Measurements from ENCODE around the gene CERS6. TPM values are rescaled to one million over a fixed set of nuclear protein-coding genes. Genes with fewer than 3 reads are reported as not detected.

CERS6 gene
- total and polyA plus RNA-seq, 2 experiments from 2014 or later = 7.4 to 35.0 TPM

DNA sequence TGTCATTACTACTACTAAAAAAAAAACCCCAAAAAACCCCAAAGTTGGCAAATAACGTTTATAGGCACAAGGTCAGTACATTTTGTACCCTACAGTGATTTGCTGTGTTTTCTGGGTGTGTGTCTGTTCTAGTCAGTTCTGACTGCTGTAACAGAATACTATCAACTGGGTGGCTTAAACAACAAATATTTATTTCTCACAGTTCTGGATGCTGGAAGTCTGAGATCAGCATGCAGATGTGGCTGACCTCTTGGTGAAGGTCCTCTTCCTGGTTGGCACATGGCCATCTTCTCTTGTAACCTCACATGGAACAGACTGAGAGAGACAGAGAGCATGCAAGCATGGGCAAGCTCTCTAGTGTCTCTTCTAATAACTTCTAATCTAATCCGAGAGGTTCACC is 103.1 kb downstream of the CERS6 start (continued):
- TF ChIP-seq REST (IDR thresholded peaks at IDR 0.05; ENCODE audit: unreplicated experiment) (no peak), CREB1 (CRISPR knock-in tag; IDR thresholded peaks at IDR 0.05; ENCODE audit: low read depth) (no peak), ETS1 (IDR thresholded peaks at IDR 0.05) (no peak), POLR2AphosphoS5 (IDR thresholded peaks at IDR 0.05; ENCODE audit: low read depth) (no peak)

- H3K27ac Mint-ChIP-seq = peak overlapping the region; percentile 65; the same call in 1 of the 2 replicates
- no peak overlapping the region for H3K27ac ChIP-seq (ENCODE audit: low read depth)
- no peaks in the 10 kb centered on the region for H3K27me3 Mint-ChIP-seq (ENCODE audit: insufficient read depth, low read depth, poor library complexity)
- no peak for ATAC-seq
- H3K4me1 Mint-ChIP-seq = peaks cover 14% of the 10 kb centered on the region
- peaks cover 4% of the 10 kb centered on the region; the same call in 1 of the 2 replicates for H3K4me1 ChIP-seq (ENCODE audit: insufficient read depth)
- H3K36me3 ChIP-seq (ENCODE audit: insufficient read depth) = no peaks in the 10 kb centered on the region
- H2AFZ ChIP-seq = no peak overlapping the region
- no peaks in the 10 kb centered on the region; the same call in 1 of the 2 replicates for H3K79me2 ChIP-seq (replicated peaks; ENCODE audit: insufficient read depth)
- no peak overlapping the region for H3K4me3 Mint-ChIP-seq
- H4K20me1 ChIP-seq (replicated peaks; ENCODE audit: insufficient read depth) = no peaks in the 10 kb centered on the region
- peaks cover 21% of the 10 kb centered on the region for H3K36me3 Mint-ChIP-seq (ENCODE audit: low read depth)
- H3K9me3 Mint-ChIP-seq = no peaks in the 10 kb centered on the region
- no peaks in the 10 kb centered on the region for H3K9me2 ChIP-seq (ENCODE audit: insufficient read depth)
- no peak for DNase-seq (ENCODE audit: low spot score)
- no peak overlapping the region for H3K4me2 ChIP-seq
- no peak overlapping the region for H3K4me3 ChIP-seq
- H3F3A ChIP-seq (replicated peaks; ENCODE audit: low read depth) = no peaks in the 10 kb centered on the region
- H3K27me3 ChIP-seq (ENCODE audit: insufficient read depth) = no peaks in the 10 kb centered on the region
- TF ChIP-seq POLR2AphosphoS5 (IDR thresholded peaks at IDR 0.05; ENCODE audit: low read depth) (no peak), ETS1 (IDR thresholded peaks at IDR 0.05) (no peak), CREB1 (CRISPR knock-in tag; IDR thresholded peaks at IDR 0.05; ENCODE audit: low read depth) (no peak), CTCF (conservative IDR thresholded peaks at IDR 0.05; ENCODE audit: low read depth in 2 of 2) (no peak), ZNF114 (CRISPR knock-in tag; IDR thresholded peaks at IDR 0.05) (no peak), STAT1 (IDR thresholded peaks at IDR 0.05; ENCODE audit: unreplicated experiment) (no peak), ZNF331 (CRISPR knock-in tag; IDR thresholded peaks at IDR 0.05; ENCODE audit: low read depth) (no peak), JUNB (IDR thresholded peaks at IDR 0.05; ENCODE audit: unreplicated experiment) (no peak)
- TF ChIP-seq, protein P1, sequence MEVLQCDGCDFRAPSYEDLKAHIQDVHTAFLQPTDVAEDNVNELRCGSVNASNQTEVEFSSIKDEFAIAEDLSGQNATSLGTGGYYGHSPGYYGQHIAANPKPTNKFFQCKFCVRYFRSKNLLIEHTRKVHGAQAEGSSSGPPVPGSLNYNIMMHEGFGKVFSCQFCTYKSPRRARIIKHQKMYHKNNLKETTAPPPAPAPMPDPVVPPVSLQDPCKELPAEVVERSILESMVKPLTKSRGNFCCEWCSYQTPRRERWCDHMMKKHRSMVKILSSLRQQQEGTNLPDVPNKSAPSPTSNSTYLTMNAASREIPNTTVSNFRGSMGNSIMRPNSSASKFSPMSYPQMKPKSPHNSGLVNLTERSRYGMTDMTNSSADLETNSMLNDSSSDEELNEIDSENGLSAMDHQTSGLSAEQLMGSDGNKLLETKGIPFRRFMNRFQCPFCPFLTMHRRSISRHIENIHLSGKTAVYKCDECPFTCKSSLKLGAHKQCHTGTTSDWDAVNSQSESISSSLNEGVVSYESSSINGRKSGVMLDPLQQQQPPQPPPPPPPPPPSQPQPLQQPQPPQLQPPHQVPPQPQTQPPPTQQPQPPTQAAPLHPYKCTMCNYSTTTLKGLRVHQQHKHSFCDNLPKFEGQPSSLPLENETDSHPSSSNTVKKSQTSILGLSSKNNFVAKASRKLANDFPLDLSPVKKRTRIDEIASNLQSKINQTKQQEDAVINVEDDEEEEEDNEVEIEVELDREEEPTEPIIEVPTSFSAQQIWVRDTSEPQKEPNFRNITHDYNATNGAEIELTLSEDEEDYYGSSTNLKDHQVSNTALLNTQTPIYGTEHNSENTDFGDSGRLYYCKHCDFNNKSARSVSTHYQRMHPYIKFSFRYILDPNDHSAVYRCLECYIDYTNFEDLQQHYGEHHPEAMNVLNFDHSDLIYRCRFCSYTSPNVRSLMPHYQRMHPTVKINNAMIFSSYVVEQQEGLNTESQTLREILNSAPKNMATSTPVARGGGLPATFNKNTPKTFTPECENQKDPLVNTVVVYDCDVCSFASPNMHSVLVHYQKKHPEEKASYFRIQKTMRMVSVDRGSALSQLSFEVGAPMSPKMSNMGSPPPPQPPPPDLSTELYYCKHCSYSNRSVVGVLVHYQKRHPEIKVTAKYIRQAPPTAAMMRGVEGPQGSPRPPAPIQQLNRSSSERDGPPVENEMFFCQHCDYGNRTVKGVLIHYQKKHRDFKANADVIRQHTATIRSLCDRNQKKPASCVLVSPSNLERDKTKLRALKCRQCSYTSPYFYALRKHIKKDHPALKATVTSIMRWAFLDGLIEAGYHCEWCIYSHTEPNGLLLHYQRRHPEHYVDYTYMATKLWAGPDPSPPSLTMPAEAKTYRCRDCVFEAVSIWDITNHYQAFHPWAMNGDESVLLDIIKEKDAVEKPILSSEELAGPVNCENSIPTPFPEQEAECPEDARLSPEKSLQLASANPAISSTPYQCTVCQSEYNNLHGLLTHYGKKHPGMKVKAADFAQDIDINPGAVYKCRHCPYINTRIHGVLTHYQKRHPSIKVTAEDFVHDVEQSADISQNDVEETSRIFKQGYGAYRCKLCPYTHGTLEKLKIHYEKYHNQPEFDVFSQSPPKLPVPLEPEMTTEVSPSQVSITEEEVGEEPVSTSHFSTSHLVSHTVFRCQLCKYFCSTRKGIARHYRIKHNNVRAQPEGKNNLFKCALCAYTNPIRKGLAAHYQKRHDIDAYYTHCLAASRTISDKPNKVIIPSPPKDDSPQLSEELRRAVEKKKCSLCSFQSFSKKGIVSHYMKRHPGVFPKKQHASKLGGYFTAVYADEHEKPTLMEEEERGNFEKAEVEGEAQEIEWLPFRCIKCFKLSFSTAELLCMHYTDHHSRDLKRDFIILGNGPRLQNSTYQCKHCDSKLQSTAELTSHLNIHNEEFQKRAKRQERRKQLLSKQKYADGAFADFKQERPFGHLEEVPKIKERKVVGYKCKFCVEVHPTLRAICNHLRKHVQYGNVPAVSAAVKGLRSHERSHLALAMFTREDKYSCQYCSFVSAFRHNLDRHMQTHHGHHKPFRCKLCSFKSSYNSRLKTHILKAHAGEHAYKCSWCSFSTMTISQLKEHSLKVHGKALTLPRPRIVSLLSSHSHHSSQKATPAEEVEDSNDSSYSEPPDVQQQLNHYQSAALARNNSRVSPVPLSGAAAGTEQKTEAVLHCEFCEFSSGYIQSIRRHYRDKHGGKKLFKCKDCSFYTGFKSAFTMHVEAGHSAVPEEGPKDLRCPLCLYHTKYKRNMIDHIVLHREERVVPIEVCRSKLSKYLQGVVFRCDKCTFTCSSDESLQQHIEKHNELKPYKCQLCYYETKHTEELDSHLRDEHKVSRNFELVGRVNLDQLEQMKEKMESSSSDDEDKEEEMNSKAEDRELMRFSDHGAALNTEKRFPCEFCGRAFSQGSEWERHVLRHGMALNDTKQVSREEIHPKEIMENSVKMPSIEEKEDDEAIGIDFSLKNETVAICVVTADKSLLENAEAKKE (CRISPR knock-in tag; IDR thresholded peaks at IDR 0.05) = no peak
Observed at GRCh38 chr2:168560817-168561499, 104.9 kb downstream of the CERS6 start.
